ENCODE data around the gene P2RY8. TPM values are rescaled to one million over a fixed set of nuclear protein-coding genes. Genes with fewer than 3 reads are reported as not detected.

P2RY8 gene
- total RNA-seq (2021; ENCODE audit: unreplicated experiment) = 0.44 TPM
- polyA plus RNA-seq (2012) = not detected in 2 replicates
- Bru-seq, nascent RNA = not detected
- not detected for BruChase-seq, experiment 1, labeled RNA remaining after a 6-hour chase
- BruChase-seq, experiment 2, labeled RNA remaining after a 2-hour chase = percentile 4 among the genes with signal in this experiment
- long read RNA-seq = 0 reads

- ATAC-seq = no peak
- H3K27ac ChIP-seq (ENCODE audit: low read depth, low read length) = no peak within 1 kb of the TSS
- no peaks in the 10 kb centered on the region for H3K79me2 ChIP-seq (ENCODE audit: insufficient read depth, low read length)
- H3K9me3 ChIP-seq (ENCODE audit: control insufficient read depth in 1 of 2, insufficient read depth in 1 of 2, low read depth in 1 of 2, low read length in 2 of 2) = no peaks in the 10 kb centered on the region
- no peak within 1 kb of the TSS for H2AFZ ChIP-seq (ENCODE audit: low read depth, low read length, poor library complexity, severe bottlenecking)
- BruUV-seq (replicated peaks) = no TSS peak
- H3K4me1 ChIP-seq (ENCODE audit: control insufficient read depth in 1 of 2, insufficient read depth in 2 of 2, low read length in 2 of 2) = no peaks in the 10 kb centered on the region
- no peak within 1 kb of the TSS for H3K4me2 ChIP-seq (ENCODE audit: low read length)
- H4K20me1 ChIP-seq (ENCODE audit: insufficient read depth) = no peaks in the 10 kb centered on the region
- no peaks in the 10 kb centered on the region for H3K9me2 ChIP-seq (ENCODE audit: insufficient read depth)
- H3K36me3 ChIP-seq (ENCODE audit: control insufficient read depth in 1 of 2, insufficient read depth in 2 of 2, low read length in 2 of 2) = no peaks in the 10 kb centered on the region
- no peak for TF ChIP-seq YY1 (IDR thresholded peaks at IDR 0.05; ENCODE audit: extremely low read depth, insufficient replicate concordance, low read depth, low read length)
- TF ChIP-seq EZH2phosphoT487 (IDR thresholded peaks at IDR 0.05; ENCODE audit: borderline replicate concordance) = no peak
- no peak for TF ChIP-seq POLR2AphosphoS5 (IDR thresholded peaks at IDR 0.05; ENCODE audit: low read depth, low read length)
- TF ChIP-seq POLR2A (IDR thresholded peaks at IDR 0.05; ENCODE audit: borderline replicate concordance, extremely low read depth, insufficient read depth, insufficient read length) = no peak
- TF ChIP-seq CEBPB (IDR thresholded peaks at IDR 0.05; ENCODE audit: low read depth) = peak; percentile 57
- RAD21 ChIA-PET (ENCODE audit: low non-redundant PET in 1 of 2, low total read pairs in 2 of 2, uncharacterized antibody in 2 of 2, unreplicated experiment in 2 of 2) = no interaction called here
- POLR2A ChIA-PET = no interaction called here
- intact Hi-C loops (cut with micrococcal nuclease) = no loop called here
- H3K4me3 ChIP-seq (replicated peaks in 1 of 2; ENCODE audit: low read depth in 1 of 2, low read length in 2 of 2) = no peak within 1 kb of the TSS
- CTCF ChIA-PET = no interaction called here
- H3K9ac ChIP-seq (ENCODE audit: low read length) = no peak within 1 kb of the TSS
- DNase-seq (ENCODE audit: low read depth, low spot score) = no peak
- H3K27me3 ChIP-seq (ENCODE audit: insufficient read depth, low read length) = no peaks in the 10 kb centered on the region
Observed at GRCh38 chrX:1537031-1537715, at the start of gene P2RY8. P2RY8 (minus strand) TSS chrX:1537185; CDS start chrX:1466558, 70,627 bp downstream.

- Histone ChIP-seq H3K36me3 (ENCODE audit: control insufficient read depth in 1 of 2, insufficient read depth in 2 of 2, low read length in 2 of 2) (no peaks in the 10 kb centered on the region), H3K4me3 (replicated peaks in 1 of 2; ENCODE audit: low read depth in 1 of 2, low read length in 2 of 2) (no peak overlapping the region), H3K4me1 (ENCODE audit: control insufficient read depth in 1 of 2, insufficient read depth in 2 of 2, low read length in 2 of 2) (peaks cover 3 to 21% of the 10 kb centered on the region in 2 experiments; a peak in 3 of 4 replicates), H3K9me2 (ENCODE audit: insufficient read depth) (no peaks in the 10 kb centered on the region), H3K27me3 (ENCODE audit: insufficient read depth, low read length) (no peaks in the 10 kb centered on the region), H3K79me2 (ENCODE audit: insufficient read depth, low read length) (no peaks in the 10 kb centered on the region), H3K9ac (ENCODE audit: low read length) (no peak overlapping the region), H3K4me2 (ENCODE audit: low read length) (no peak overlapping the region), H4K20me1 (ENCODE audit: insufficient read depth) (no peaks in the 10 kb centered on the region), H3K9me3 (ENCODE audit: control insufficient read depth in 1 of 2, insufficient read depth in 1 of 2, low read depth in 1 of 2, low read length in 2 of 2) (no peaks in the 10 kb centered on the region), H2AFZ (ENCODE audit: low read depth, low read length, poor library complexity, severe bottlenecking) (no peak overlapping the region), H3K27ac (ENCODE audit: low read depth, low read length) (no peak overlapping the region)
- ChIA-PET POLR2A (no interaction called here), CTCF (no interaction called here), RAD21 (ENCODE audit: low non-redundant PET in 1 of 2, low total read pairs in 2 of 2, uncharacterized antibody in 2 of 2, unreplicated experiment in 2 of 2) (no interaction called here)
- BruUV-seq (replicated peaks) = no TSS peak
- intact Hi-C loops (cut with micrococcal nuclease) = loop anchor here (5.0 kb wide), 1 partner anchor 132 kb away; the partner anchor contains the start of gene ASMTL
- ATAC-seq (no peak), DNase-seq (ENCODE audit: low read depth, low spot score) (no peak)
- TF ChIP-seq YY1 (IDR thresholded peaks at IDR 0.05; ENCODE audit: extremely low read depth, insufficient replicate concordance, low read depth, low read length) (no peak), POLR2AphosphoS5 (IDR thresholded peaks at IDR 0.05; ENCODE audit: low read depth, low read length) (no peak), MAX (IDR thresholded peaks at IDR 0.05) (no peak), RAD21 (IDR thresholded peaks at IDR 0.05; ENCODE audit: low read depth) (no peak), ELF1 (IDR thresholded peaks at IDR 0.05; ENCODE audit: borderline replicate concordance, low read depth) (no peak), FOSL1 (IDR thresholded peaks at IDR 0.05; ENCODE audit: low read depth) (no peak), CTCF (IDR thresholded peaks at IDR 0.05 in 2 of 3, conservative IDR thresholded peaks at IDR 0.05 in 1 of 3; ENCODE audit: borderline replicate concordance in 1 of 3, insufficient read depth in 1 of 3, low read depth in 2 of 3, low read length in 2 of 3) (no peak), EZH2 (IDR thresholded peaks at IDR 0.05) (no peak), POLR2A (IDR thresholded peaks at IDR 0.05; ENCODE audit: borderline replicate concordance, extremely low read depth, insufficient read depth, insufficient read length) (no peak), SIN3A (IDR thresholded peaks at IDR 0.05; ENCODE audit: low read depth) (no peak), EGR1 (IDR thresholded peaks at IDR 0.05; ENCODE audit: low read depth) (no peak), ATF3 (IDR thresholded peaks at IDR 0.05) (no peak), CEBPB (IDR thresholded peaks at IDR 0.05; ENCODE audit: low read depth) (no peak), ZNF274 (IDR thresholded peaks at IDR 0.05; ENCODE audit: low read depth, low read length) (no peak), SRF (IDR thresholded peaks at IDR 0.05; ENCODE audit: low read depth) (no peak), SP1 (IDR thresholded peaks at IDR 0.05; ENCODE audit: low read depth) (no peak)
Observed at GRCh38 chrX:1584237-1585011, 47.4 kb upstream of the P2RY8 start.

Measured in HCT116 (cell line).